Gastrocnemius medialis (tissue), 4 donors: ENCODE results near the gene SETD4.

Source experiments
- POLR2A ChIP-seq, 2 donors: fragments of 450-650 bp; IDR thresholded peaks; one replicate each; pipeline ENCODE4 v1.6.1; 2017; ENCODE audit warnings: antibody characterized with exemption in 2 of 2, mild to moderate bottlenecking in 2 of 2, moderate library complexity in 2 of 2
- TF ChIP-seq, protein P1 (sequence below), 5 experiments: fragments of 450-650 bp in 3 of 5; fragments of 200-600 bp in 2 of 5; sonication (generic) in 2 of 5; IDR thresholded peaks in 4 of 5; conservative IDR thresholded peaks in 1 of 5; 1 replicate in 4 of 5; 2 replicates in 1 of 5; pipeline ENCODE4 v1.5.1; 2016 to 2019; ENCODE audit warnings: antibody characterized with exemption in 5 of 5, mild to moderate bottlenecking in 3 of 5, moderate library complexity in 3 of 5

DNA sequence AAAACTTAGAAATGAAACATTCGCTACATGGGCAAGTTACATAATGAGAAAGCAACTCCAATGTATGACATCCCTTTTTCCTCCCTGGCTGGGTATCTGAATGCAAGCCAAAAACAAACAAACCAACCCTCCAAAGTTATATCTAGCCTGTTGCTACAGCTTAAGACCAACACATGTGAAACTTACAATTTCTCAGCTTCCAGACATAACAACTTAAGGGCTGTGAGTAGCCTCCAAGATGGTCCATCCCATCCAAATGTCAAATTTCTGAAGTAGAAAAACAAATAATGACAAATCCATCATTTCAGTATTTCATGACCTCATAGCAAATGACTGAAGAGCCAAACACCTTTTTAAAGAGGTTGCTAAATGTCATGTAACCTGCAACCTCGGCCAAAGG, 19.9 kb downstream of the SETD4 start:
- TF ChIP-seq, protein P1, sequence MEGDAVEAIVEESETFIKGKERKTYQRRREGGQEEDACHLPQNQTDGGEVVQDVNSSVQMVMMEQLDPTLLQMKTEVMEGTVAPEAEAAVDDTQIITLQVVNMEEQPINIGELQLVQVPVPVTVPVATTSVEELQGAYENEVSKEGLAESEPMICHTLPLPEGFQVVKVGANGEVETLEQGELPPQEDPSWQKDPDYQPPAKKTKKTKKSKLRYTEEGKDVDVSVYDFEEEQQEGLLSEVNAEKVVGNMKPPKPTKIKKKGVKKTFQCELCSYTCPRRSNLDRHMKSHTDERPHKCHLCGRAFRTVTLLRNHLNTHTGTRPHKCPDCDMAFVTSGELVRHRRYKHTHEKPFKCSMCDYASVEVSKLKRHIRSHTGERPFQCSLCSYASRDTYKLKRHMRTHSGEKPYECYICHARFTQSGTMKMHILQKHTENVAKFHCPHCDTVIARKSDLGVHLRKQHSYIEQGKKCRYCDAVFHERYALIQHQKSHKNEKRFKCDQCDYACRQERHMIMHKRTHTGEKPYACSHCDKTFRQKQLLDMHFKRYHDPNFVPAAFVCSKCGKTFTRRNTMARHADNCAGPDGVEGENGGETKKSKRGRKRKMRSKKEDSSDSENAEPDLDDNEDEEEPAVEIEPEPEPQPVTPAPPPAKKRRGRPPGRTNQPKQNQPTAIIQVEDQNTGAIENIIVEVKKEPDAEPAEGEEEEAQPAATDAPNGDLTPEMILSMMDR (IDR thresholded peaks at IDR 0.05 in 4 of 5, conservative IDR thresholded peaks at IDR 0.05 in 1 of 5) = no peak
- TF ChIP-seq POLR2A (IDR thresholded peaks at IDR 0.05) = no peak
